Suppressor macrophage treated with lipopolysaccharide for 4 hours (primary cell): ENCODE results near the gene C2orf49.
A peak's percentile ranks its signal among the peaks of the same experiment; 100 is the strongest.

Source experiments
- DNase-seq: peaks from one replicate; pipeline ENCODE4 v3.0.0-alpha.2; 2020

The C2orf49 gene

GRCh38 chr2:105337122-105338019 is at the start of gene C2orf49:
C2orf49 (plus strand) TSS chr2:105337540; CDS start chr2:105337588, 48 bp downstream.
- DNase-seq, result peak; percentile 92

DNA sequence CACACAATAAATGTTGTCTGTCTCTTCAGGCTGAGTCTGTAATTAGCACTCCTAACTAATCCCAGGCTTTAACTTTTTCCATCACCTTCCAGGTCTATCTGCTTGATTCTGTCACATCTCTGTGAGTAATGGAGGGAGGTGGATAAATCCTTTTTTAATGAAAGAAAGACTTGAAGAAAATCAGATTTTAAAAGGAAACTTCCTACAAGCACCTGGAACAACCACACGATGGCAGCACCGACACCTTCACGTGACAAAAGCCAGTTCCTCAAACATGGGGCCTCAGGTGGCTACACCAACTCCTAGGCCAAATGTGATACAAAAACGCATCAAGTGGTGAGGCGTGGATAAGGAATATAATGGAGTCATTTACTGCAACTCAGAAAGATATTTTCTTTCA is 49.6 kb upstream of the C2orf49 start:
- DNase-seq, result peak; percentile 27

DNA sequence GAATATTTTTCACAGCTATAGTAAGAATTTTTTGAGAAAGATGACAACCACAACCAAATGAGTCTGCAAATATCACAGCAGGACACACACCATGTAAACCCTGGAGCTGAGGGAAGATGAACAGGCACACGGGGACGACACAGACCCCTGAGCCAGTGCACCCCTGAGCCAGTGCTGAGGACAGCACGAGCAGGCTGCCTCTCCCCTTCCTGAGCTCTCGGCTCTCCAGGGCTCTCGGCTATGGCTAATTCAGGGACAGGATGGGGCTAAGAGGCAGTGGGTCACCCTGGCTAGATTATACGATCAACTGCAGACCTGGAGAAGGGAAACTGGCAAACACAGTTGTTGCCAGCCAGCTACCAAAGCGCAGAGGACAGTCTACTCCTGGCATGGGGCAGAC is 49.2 kb upstream of the C2orf49 start:
- DNase-seq, result no peak

DNA sequence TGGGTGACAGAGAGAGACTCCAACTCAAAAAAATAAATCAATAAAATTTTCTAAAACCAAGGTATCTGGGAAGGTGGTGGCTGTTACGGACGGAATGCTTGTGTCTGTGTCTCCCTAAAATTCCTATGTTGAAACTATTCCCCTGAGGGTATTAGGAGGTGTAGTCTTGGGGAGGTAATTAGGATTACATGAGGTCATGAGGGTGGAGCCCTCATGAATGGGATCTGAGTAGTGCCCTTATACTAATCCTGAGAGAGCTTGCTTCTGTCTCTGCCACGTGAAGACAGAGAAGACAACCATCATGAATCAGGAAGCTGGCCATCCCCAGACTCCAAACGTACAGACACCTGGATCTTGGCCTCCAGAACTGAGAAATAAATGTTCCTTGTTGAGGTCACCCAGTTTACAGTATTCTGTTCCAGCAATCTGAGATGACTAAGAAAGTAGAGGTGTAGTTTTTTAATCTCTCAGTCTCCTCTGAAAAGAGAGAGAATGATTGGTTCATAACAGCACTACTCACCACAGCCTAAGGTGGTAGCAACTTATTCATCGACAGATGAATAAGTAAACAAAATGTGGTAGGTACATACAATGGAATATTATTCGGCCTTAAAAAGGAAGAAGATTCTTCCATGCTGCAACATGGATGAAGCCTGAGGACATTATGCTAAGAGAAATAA is 46.2 kb upstream of the C2orf49 start:
- no peak for DNase-seq

GRCh38 chr2:105291981-105292380 is 45.4 kb upstream of the C2orf49 start:
- no peak for DNase-seq

DNA sequence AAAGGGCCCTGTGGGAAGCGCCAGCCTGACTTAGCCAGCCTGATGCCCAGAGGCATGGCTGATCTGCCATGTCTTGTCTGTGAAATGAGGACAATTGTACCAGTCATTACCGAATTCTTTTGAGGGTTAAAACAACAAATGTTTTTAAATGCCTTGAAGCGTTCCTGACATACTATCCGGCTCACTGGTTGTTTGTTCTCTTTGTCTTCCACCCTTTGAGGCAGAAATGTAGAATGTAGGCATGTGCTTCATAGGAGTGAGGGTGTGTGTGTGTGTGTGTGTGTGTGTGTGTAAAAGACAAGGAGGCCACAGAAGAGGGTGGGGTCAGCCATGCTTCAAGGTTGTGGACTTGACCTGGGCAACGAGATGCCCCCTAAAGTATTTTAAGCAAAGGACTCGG is 43.3 kb upstream of the C2orf49 start:
- DNase-seq, result no peak

DNA sequence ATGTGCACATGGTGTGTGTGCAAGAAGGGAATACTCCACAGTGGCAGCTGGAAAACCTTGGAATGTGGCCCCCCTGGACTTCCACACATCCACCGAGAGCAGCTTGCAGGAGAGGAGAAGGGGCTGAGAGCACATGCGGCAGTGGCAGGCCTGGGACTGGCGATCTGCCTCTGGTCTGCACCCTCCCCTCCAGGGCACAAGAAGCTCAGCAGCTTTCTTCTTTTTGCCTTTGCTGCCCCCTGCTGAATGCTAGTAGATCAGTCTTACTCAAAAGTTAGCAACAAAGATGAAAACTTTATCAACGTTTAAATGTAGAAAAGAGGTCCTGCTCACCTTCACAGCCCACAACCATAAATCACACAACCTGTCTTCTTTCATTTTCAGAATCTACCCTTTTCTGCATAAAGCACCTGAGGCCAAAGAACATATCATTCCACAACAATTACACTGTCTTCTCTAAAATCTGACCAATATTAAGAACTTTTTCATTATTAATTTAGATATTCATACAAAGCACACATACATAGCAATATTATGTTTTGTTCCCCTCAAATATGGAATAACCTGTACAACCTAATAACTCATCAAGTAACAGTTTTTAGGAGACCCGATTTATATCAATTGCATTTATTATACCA is 42.4 kb upstream of the C2orf49 start:
- peak; percentile 24 for DNase-seq

DNA sequence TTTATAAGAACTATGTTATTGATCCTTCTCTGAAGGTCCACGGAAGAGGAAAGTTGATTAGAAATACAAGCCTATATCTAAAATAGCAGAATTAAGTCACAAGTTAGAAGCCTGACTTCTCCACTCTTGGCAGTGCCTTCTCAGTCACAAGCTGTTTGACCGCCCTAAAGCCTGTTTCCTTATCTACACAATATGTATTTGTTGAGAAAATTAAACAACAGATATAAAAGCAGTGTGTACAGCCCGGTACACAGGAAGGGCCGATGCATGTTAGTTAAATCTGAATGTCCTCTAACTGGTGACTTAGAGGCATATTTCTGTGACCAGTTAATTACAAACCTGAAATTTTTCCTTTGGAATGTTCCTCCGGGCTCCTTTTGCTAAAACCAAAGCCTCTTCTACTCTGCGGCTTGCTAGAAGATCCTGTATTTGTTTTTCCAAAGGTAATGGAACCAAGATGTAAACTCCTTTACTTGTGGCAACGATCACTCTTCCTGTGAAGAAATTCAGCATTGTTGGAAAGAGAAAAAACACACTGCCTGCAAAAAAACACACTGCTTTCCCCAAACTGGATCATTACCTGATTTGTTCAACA is 41.2 kb upstream of the C2orf49 start:
- no peak for DNase-seq

DNA sequence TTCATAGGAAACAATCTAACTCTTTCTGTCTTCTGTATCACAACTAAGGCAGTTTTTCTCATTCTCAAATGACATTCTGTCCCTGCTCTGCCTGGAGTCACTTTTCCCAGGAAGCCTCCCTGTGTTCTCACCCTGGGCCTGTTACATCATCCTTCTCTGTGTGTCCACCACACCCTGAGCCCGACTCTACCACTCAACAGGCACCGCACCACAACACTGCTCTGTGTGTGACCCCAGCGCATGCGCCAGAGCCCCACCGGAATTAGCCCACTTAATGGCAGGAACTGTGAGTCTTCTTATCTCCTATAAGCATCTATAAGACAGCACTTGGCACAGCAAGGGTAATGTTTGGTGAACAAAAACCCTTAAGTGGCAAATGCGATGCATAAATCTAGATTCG is 40.1 kb upstream of the C2orf49 start:
- DNase-seq, result no peak

GRCh38 chr2:105298017-105298416 is 39.3 kb upstream of the C2orf49 start:
- no peak for DNase-seq

GRCh38 chr2:105299290-105299689 is 38.0 kb upstream of the C2orf49 start:
- no peak for DNase-seq

DNA sequence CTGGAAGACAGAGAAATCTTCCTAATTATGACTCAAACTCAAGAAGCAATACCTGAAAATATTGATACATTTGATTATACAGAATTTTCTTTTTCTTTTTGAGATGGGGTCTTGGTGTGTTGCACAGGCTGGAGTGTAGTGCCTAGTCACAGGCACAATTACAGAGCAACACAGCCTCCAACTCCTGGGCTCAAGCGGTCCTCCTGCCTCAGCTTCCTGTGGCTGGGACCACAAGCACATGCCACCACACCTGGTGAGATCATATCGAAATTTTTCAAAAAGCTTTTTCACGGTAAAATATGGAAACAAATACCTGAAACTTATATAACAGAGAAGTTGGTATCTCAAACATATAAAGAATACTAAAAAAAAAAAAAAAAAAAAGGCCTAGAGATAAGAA is 35.7 kb upstream of the C2orf49 start:
- DNase-seq, result no peak

DNA sequence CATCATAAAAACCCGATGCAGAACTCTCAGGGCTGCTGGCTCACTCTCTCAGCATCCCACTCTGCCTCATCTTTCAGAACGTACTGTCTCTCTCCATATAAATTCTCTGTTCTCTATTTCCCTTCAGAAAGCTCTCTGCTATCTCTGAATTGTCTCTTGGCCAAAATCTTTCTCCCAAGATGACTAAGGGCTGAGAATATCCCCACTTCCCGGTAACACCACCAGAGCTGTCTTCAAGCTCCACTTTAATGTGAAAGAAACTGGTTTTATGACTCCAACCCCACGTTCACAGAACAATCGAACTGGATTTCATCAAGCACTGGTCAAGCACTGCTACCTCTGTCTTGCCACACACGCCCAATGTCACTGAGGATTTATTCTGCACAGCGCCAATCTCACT is 30.2 kb upstream of the C2orf49 start:
- DNase-seq, result no peak

DNA sequence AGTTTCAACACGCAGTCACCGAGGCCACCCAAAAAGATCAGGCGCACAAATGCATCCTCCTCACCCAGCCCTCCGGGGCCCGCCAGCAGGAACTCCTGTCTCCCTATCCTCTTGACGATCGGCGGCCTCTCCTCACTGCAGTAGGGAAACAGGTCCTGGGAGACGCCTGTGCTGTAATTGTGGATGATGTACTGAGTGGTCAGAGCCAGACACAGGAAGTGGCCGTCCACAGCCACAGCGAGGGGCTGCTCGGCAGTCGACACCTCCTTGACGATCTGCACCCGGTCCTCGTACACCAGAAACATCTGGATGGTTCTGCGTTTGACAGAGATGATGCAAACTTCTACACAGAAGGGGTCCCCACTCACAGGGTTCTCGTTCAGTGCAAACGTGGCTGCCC is 29.8 kb upstream of the C2orf49 start:
- no peak for DNase-seq

GRCh38 chr2:105307962-105308361 is 29.4 kb upstream of the C2orf49 start:
- no peak for DNase-seq

DNA sequence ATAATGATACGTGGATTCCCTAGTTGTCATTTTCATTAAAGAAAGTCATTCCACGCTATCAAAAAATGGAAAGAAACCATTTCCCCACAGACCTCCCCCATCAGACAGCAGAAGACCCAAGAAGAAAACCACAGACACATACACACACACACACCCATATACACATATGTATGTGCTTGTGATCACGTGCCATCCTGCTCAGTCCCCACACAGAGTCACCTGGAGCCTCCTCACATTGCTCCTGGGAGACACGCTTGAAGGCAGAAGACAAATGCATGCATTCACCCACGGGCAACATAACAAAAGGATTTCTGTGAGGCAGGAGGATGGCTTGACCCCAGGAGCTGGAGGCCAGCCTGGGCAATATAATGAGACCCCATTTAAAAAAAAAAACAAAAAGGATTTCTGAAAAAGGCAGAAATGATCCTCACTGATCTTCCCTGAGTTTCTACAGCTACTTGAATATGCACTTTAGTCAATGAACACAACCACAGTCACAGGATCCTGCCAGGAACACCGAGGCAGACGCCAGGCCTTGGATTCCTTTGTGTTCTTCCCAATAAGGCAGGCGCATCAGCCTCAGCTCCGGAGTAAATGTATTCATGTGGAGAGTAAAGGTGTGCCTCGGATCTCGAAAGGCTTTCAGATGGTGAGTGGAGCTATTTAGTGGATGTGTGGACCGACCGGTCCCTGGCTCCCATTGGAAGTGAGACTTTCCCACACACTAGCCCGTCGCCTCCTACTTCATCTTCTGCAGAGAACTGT is 28.8 kb upstream of the C2orf49 start:
- DNase-seq, result no peak

GRCh38 chr2:105309147-105309545 is 28.2 kb upstream of the C2orf49 start:
- DNase-seq, result peak; percentile 71

- DNase-seq, result peak; percentile 57
These were observed 23.5 kb upstream of the C2orf49 start for GRCh38 chr2:105313877-105314276.

DNA sequence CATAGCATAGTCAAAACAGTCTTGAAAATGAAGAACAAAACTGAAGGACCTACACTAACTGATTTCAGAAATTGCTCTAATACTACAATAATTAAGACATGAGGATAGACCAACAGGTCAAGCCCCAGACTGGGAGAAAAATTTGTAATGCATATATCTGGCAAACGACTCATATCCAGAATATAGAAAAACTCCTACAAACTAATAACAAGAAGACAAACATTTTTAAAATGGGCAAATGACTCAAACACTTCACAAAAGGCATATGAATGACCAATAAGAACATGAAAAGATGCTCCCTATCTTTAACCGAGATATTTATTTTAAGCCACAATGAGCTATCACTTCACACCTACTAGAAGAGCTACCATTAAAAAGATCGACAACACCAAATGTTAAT is 22.0 kb upstream of the C2orf49 start:
- no peak for DNase-seq

DNA sequence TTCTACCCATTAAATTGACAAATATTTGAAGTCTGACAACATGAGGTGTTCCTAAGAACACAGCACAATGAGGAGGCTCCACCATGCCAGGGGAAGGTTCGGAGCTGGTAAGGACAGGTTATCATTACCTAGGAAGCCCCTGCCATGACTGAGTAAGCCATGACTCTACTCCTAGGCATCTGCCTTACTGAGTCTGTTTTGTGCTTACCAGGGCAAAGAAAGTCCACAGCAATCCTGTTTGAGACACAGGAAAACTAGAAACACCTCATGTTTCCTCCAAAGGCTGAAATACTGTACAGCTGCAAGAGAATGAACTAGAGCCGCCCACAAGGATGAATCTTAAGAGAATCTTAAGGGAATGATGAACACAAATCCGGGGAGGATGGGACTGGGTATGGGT is 19.4 kb upstream of the C2orf49 start:
- DNase-seq, result no peak

- DNase-seq, result no peak
These were observed 16.6 kb upstream of the C2orf49 start for GRCh38 chr2:105320651-105321215.
